COR-L47 (cell line): ENCODE data around the gene VPS33B.
A peak's percentile ranks its signal among the peaks of the same experiment; 100 is the strongest.

Experiments used
- DNase-seq: peaks from one replicate; lab custom pipeline; 2025; lab: John Stamatoyannopoulos, UW

Gene VPS33B

DNA sequence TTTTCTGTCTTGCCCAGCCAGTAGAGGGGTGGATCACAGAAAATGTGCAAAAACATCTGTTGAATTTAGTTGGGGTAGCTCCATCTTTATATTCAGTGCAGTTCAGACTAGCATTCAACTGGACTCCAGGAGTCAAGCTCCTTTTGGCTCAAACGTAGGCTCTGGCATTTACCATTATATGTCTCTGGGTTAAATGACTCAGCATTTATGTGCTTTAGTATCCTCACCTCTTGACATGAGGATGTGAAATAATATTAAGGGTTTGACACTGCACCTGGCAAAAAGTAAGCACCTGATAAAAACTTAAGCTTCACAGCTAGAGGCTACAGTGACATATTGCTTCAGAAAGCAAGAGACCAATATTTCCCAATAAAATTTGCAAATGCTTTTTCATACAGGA lies 42.8 kb downstream of the VPS33B start:
- no peak for DNase-seq

- no peak for DNase-seq
These were observed 48.2 kb downstream of the VPS33B start for GRCh38 chr15:90974216-90974615.

GRCh38 chr15:90972133-90972532 lies 50.3 kb downstream of the VPS33B start:
- no peak for DNase-seq

GRCh38 chr15:90970274-90970673 lies 52.1 kb downstream of the VPS33B start:
- DNase-seq: no peak

DNA sequence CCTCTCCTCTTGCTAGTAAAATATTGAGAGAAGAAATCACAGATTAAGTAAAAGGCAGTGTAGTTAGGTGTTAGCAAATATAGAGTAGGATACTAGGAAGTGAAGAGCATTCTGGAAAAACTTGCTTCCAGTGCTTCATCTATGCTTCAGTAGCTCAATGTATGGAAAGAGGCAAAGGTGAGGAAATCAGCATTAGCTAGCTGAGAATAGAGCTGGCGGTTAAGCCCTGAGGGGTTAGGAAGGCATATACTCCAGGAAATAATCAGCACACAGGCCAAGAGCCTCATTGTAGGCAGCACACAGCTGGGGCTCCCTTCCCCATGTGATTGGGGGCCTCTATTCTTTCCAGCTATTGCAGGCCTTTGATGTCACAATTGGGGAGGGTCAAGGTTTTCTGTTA lies 54.0 kb downstream of the VPS33B start:
- DNase-seq: no peak

DNA sequence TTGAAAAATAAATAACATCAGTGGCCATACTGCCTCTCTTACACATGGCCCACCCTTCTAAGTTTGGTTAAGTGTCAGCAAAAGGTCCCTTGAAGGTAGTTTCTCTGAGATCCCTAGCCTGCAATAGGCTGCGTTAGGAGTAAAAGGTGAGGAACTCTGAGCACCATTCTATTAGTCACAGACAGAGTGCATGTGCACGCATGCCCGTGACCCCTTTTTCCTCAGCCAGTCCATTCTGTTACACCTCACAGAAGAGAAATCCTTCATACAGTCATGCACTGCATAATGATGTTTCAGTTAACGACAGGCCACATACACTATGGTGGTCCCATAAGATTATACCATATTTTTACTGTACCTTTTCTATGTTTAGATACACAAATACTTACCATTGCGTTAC lies 55.2 kb downstream of the VPS33B start:
- no peak for DNase-seq

GRCh38 chr15:90966262-90966661 lies 56.1 kb downstream of the VPS33B start:
- DNase-seq: no peak

- DNase-seq: no peak
These were observed 60.4 kb downstream of the VPS33B start for GRCh38 chr15:90962021-90962420.

DNA sequence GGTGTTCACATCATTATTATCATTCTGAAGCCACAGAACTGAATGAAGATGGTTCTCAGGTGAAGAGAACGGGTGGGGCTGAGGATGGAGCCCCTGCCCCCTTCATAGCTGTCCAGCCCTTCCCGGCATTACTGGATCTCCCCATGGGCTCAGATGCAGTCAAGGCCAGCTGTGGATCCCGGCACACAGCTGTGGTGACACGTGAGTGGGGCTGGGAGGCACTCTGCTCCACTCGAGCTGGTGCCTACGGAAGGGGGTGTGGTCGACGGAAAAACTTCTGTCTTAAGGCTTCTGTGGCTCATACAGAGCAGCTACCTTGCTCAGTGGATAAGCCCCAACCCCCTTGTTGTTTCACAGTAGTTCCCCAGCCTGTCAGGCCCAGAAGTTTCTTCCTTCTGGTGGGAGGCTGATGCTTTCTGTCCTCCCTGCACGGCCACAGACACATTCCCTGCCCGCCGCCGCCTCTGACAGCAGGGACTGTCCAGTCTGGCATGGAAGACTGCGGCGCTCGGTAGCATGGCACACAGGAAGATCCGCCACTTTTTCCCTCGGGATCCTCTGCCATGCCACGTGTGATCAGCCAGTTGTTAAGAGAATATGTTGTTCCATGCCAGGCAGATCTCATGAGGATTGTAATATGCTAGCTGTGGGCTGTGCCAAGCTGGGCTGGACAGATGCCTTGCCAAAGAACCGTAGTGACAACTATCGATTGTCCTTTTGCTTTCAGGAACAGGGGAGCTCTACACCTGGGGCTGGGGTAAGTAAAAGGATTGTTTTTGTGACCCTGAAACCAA lies 61.9 kb downstream of the VPS33B start:
- no peak for DNase-seq

DNA sequence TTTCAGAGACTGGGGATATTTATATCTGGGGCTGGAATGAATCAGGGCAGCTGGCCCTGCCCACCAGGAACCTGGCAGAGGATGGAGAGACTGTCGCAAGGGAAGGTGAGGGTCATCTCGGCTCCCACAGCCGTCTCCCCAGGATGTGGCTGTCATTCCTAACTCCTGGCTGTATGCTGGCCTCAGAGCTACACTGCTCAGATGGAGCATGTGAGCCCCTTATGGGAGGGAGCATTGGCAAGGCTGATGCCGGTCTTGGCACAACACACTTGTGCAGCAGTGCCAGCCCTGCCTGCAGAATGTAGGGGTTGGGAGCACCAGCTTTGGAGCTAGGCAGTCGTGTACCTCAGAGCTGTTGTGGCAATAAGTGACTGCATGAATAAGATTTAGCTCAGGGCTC lies 62.5 kb downstream of the VPS33B start:
- DNase-seq: no peak

DNA sequence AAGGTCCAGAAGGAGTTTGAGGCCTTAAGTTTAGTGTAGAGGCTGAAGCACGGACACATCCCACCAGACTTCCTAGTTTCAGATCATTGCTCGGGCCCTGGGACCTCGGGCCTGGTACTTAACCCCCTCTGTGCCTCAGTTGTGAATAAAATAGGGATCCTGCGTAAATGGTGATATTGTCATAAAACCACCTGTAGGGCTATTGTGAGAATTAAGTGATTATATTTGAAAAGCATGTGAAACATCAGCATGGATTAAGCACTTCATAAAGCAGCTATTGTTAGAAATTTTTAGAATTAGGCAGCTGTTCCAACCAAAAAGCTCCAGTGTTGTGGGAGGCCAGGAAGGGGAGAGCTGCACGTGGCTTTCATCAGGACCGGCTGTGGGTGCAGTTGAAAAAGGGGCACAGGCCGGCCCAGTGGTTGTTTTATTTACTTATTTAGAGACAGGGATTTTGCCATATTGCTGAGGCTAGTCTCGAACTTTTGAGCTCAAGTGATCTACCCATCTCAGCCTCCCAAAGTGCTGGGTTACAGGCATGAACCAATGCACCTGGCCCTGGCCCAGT lies 63.3 kb downstream of the VPS33B start:
- DNase-seq: no peak

DNA sequence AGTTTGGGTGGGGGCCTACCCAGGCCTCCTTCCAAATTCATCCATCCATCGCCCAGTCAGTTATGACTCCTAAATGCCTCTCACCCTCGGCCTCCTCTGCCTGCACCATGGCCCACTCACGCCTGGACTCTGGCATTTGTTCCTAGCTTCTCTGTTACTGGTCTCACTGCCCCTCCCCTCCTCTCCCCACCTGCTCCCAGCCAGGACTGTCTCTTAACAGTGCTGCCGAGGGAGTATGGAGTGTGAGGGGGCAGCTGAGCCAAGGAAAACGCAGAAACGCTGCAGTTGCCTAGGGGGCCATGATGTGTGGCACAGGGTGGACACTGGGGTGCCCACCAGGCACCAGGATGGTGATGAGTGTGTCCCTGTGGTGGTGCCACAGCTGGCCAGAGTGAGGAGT lies 64.6 kb downstream of the VPS33B start:
- DNase-seq: no peak

DNA sequence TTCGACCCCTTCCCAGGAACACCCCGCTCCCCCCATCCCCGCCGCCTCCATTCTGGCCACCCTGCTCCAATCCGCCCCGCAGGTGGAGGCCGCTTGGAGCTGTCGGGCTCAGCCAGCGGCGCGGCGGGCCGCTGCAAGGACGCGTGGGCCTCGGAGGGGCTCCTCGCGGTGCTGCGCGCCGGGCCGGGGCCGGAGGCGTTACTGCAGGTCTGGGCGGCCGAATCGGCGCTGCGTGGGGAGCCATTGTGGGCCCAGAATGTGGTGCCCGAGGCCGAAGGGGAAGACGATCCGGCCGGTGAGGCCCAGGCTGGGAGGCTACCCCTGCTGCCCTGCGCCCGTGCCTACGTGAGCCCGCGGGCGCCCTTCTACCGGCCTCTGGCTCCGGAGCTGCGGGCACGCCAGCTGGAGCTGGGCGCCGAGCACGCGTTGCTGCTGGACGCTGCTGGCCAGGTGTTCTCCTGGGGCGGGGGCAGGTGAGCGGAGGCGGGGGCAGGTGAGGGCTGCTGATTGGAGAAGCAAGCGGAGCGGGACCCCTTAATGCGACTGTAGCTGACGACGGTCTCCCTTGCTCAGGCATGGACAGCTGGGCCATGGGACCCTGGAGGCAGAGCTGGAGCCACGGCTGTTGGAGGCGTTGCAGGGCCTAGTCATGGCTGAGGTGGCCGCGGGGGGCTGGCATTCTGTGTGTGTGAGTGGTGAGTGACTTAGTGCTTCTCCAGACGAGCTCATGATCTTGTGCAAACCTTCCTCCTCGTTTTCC lies 65.2 kb downstream of the VPS33B start:
- DNase-seq: no peak

DNA sequence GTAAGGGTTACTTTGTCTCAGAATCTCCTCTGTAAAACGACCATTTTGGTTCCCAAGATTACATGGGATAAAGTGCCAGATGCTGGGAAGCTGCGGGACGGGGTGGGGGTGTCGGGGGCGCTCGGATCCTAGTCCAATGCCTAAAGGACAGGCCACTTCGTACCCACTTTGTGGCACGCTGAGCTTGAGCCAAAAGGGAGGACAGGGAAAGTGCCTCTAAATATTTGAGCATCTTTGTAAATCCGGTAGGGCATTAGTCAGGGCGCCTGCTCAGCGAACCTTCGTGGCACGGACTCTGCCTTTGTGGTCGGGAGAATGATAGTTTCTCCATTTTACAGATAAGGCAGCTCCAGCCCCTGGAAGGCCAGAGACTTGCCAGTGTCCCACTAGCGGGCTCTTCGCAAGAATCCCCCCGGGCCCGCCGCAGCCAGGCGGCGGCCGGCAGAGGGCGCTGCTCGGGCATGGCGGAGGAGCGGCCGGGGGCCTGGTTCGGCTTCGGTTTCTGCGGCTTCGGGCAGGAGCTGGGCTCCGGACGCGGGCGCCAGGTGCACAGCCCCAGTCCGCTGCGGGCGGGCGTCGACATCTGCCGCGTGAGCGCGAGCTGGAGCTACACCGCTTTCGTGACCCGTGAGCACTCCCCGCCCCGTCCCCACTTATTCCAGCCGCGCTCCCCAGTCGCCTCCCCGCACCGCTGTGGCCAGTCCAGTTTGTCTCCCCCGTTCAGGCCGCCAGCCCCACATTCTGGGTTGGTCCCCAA lies 65.9 kb downstream of the VPS33B start:
- peak; percentile 85 for DNase-seq

DNA sequence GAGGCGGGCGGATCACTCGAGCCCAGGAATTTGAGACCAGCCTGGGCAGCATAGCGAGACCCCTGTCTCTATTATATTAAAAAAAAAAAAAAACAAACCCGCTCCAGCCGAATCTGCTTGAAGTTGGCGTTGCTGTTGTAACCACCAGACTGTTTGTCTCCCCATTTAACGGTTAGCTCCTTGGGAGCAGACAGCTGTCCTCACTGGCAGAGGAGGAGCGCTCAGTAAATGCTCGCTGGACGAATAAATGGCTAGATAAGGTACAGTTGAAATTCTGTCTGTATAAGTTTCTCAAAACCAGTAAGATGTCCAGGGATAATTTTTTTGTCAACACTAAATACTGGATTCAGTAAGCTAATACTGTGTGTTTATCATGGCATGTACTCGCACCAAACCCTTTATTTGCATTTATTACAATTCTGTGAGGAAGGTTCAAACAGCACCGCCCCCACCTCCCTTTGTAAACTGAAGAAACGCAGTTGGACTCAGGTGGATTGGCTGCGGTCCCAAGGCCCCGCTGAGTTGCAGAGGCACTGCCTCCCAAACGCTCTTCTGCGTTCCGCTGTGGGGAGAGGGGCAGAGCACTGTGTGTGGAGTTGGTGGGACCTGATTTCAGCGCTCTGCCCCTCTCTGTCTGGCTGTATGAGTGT lies 66.6 kb downstream of the VPS33B start:
- peak; percentile 87 for DNase-seq

DNA sequence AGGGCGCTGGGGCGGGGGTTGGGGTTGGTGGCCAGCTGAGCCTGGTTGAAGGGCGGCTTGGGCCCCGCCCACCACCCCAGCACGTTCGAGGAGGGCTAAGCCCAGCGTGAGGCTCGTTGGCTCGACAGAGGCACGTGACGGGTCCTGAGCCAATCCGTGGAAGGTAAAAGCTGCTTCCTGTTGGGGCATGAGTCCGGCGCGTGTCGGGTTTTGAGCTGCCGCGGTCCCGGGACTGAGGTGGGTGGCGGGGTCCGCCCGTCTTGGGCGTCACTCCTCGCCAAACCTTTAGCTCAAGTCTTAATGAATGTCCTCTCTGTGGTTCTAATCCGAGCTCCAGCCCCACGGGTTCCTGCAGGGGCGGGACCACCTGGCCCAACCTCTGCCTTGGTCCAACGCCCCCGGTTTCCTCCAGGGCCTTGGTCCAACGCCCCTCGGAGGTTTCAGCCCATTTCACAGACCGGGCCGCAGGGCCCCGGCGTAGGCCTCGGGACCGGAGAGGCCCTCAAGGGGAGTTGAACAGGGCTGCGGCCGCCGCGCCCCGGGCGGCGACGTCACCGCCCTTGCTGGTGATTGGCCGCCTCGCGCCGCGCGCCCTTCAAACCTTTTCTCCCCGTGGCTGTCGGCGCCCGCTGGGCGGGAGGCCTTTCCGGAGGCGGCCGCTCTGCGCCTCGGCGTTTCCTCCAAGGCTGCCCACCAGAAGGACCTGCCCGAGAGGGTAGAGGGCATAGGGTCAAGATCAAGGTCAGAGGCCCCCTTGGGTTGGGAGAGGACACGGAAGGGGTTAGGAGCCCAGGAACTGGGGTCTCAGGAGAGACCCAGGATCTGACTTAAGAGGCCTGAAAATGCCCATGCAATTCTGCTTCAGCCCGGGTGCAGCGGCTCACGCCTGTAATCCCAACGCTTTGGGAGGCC lies 67.4 kb downstream of the VPS33B start, which contains the start of gene RCCD1:
Gene RCCD1, plus strand, starts transcription at position 173 of the 912 bp plus-strand sequence. CDS start 1,851 bp downstream, outside the sequence.
- DNase-seq: peak; percentile 93

DNA sequence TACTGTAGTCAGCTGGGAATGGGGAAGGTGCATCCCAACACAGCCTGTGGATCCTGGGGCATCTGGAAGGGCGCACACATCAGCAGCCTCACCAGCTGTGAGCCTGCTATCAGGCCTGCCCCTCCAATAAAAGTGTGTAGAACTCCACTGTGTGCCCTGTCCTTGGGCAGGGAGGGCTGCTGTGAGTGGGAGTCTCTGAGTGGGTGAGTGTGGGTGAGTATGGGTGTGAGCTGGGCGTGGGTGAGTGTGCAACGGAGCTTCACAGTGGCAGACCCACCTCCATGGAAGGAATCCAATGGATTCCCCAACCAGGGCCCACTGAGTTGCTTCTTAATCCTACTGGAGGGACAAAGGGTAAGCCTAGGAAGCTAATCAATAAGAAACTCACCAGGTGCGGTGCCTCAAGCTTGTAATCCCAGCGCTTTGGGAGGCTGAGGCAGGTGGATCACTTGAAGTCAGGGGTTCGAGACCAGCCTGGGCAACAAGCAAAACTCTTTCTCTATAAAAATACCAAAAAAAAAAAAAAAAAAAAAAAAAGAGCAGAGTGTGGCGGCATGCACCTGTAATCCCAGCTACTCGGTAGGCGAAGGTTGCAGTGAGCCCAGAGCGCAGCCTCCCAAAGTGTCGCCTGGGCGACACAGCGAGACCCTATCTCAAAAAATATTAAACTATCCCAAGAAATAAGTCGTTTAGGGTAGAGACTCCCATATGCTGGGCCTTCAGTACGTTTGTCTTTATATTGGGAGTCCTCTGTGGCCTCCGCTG lies 68.3 kb downstream of the VPS33B start:
- DNase-seq: no peak

DNA sequence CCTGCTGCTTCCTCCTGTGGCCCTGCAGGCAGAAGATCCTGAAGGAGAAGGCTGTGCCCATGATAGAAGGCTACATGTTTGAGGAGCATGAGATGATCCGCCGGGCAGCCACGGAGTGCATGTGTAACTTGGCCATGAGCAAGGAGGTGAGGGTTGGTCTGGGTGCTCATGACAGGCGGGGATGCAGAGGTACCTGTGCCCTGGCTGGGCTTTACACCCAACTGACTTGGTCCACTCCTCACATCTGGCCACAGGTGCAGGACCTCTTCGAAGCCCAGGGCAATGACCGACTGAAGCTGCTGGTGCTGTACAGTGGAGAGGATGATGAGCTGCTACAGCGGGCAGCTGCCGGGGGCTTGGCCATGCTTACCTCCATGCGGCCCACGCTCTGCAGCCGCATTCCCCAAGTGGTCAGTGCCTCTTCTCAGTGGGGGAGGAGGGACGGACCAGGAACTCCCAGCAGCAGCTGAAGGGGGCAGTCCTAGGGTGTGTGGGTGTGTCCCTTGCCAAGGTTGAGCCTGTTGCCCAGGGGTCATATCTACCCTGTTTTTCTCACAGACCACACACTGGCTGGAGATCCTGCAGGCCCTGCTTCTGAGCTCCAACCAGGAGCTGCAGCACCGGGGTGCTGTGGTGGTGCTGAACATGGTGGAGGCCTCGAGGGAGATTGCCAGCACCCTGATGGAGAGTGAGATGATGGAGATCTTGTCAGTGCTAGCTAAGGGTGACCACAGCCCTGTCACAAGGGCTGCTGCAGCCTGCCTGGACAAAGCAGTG lies 69.3 kb downstream of the VPS33B start:
- DNase-seq: no peak

DNA sequence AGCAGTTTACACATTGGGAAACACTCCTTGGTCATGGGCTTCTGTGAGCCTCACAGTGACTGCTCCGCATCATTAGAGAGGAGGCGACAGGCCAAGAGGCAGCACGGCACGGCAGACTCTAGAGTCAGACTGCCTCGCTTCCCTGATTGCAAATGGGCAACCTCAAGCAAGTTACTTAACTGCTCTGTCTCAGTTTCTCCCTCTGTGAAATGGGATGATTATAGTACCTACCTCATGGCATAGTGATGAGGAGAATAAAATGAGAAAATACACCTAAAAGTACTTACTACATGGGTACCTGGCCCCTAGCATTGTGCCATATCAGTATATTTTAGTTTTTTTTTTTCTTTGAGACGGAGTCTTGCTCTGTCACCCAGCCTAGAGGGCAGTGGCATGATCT lies 71.7 kb downstream of the VPS33B start:
- no peak for DNase-seq
